ENCODE results near the gene SAT2.

SAT2 gene

DNA sequence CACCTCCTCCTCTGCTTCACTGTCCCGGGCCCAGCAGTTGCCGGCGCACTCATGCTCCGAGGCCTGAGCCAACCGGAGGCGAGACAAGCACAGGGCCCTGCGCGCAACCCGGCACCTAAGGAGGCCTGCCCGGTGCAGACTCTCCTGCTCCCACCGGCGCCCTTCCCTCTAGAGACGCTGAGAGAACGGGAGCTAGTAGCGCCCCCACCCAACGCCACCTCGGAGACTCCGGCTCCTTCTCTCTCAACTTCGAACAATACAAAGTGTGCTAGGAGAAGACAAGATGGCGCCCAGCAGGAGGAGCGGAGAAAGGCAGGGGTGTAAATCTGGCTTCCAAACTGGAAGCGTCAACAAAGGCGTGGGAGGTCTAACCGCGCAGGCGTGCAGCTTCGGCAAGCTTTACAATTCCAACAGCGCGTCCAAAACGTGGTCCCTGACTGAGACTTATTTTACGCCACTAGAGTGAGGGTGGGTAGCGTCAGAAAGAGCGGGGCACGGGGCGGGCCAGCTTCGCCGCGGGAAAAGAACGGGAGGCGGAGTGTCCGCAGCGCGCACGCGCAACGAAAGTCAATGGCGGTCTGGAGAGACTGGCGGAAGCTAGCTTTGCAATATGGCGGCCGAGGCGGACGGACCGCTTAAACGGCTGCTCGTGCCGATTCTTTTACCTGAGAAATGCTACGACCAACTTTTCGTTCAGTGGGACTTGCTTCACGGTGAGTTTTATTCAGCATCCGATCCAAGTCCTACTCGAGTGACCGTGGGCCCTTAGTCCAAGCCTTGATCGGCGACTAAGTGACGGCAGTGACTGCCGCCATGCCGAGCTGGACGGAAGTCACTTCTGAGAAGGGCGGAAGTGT is 44.1 kb downstream of the SAT2 start, which contains the start of gene MPDU1 (continued):
- no peak; the same call in 1 of the 2 replicates for TF ChIP-seq ZNF133 (tag by site-specific recombination; IDR thresholded peaks at IDR 0.05)
- no peak for TF ChIP-seq ZNF837 (tag by site-specific recombination; IDR thresholded peaks at IDR 0.05)
- TF ChIP-seq ZFP69B (tag by site-specific recombination; IDR thresholded peaks at IDR 0.05) = 0 out of 2 replicates have a peak, but pooled peaks have one; percentile 62
- TF ChIP-seq ZBTB17 (tag by site-specific recombination; IDR thresholded peaks at IDR 0.05) = peak; percentile 84
- peak; percentile 78 for TF ChIP-seq ZBTB26 (tag by site-specific recombination; optimal IDR thresholded peaks at IDR 0.05)
- TF ChIP-seq YY1 (tag by site-specific recombination; IDR thresholded peaks at IDR 0.05) = peak; percentile 99
- no peak for TF ChIP-seq ZNF280C (tag by site-specific recombination; IDR thresholded peaks at IDR 0.05)
- peak; percentile 14; the same call in 1 of the 2 replicates for TF ChIP-seq ZIC2 (tag by site-specific recombination; IDR thresholded peaks at IDR 0.05)
- peak; percentile 91 for TF ChIP-seq ZNF639 (tag by site-specific recombination; IDR thresholded peaks at IDR 0.05)
- no peak for TF ChIP-seq ZFP3 (tag by site-specific recombination; IDR thresholded peaks at IDR 0.05; ENCODE audit: low read depth)
- TF ChIP-seq SP3 (tag by site-specific recombination; IDR thresholded peaks at IDR 0.05) = peak; percentile 91
- peak; percentile 52 for TF ChIP-seq CTCF (tag by site-specific recombination; IDR thresholded peaks at IDR 0.05)
- TF ChIP-seq, protein P1, sequence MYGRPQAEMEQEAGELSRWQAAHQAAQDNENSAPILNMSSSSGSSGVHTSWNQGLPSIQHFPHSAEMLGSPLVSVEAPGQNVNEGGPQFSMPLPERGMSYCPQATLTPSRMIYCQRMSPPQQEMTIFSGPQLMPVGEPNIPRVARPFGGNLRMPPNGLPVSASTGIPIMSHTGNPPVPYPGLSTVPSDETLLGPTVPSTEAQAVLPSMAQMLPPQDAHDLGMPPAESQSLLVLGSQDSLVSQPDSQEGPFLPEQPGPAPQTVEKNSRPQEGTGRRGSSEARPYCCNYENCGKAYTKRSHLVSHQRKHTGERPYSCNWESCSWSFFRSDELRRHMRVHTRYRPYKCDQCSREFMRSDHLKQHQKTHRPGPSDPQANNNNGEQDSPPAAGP (tag by site-specific recombination; IDR thresholded peaks at IDR 0.05) = peak; percentile 81
- no peak for TF ChIP-seq PRDM6 (tag by site-specific recombination; IDR thresholded peaks at IDR 0.05)
- TF ChIP-seq ZNF473 (tag by site-specific recombination; IDR thresholded peaks at IDR 0.05) = no peak
- peak; percentile 93 for TF ChIP-seq ZNF501 (tag by site-specific recombination; IDR thresholded peaks at IDR 0.05)
- TF ChIP-seq SETDB1 (IDR thresholded peaks at IDR 0.05; ENCODE audit: insufficient read length, low read length) = peak; percentile 13
- TF ChIP-seq, protein P2, sequence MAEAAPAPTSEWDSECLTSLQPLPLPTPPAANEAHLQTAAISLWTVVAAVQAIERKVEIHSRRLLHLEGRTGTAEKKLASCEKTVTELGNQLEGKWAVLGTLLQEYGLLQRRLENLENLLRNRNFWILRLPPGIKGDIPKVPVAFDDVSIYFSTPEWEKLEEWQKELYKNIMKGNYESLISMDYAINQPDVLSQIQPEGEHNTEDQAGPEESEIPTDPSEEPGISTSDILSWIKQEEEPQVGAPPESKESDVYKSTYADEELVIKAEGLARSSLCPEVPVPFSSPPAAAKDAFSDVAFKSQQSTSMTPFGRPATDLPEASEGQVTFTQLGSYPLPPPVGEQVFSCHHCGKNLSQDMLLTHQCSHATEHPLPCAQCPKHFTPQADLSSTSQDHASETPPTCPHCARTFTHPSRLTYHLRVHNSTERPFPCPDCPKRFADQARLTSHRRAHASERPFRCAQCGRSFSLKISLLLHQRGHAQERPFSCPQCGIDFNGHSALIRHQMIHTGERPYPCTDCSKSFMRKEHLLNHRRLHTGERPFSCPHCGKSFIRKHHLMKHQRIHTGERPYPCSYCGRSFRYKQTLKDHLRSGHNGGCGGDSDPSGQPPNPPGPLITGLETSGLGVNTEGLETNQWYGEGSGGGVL (tag by site-specific recombination; IDR thresholded peaks at IDR 0.05) = no peak
- TF ChIP-seq ZNF660 (tag by site-specific recombination; IDR thresholded peaks at IDR 0.05) = peak; percentile 92
- peak; percentile 67; the same call in 1 of the 2 replicates for TF ChIP-seq ZNF391 (tag by site-specific recombination; IDR thresholded peaks at IDR 0.05; ENCODE audit: borderline replicate concordance, low read depth)
- peak; percentile 88; the same call in 1 of the 2 replicates for TF ChIP-seq HIC1 (tag by site-specific recombination; IDR thresholded peaks at IDR 0.05)
- TF ChIP-seq ZNF24 (tag by site-specific recombination; IDR thresholded peaks at IDR 0.05) = peak; percentile 57
- no peak for TF ChIP-seq AEBP2 (tag by site-specific recombination; IDR thresholded peaks at IDR 0.05; ENCODE audit: borderline replicate concordance)
